K562 (cell line): ENCODE results near the gene COMMD9. TPM values are rescaled to one million over a fixed set of nuclear protein-coding genes. Genes with fewer than 3 reads are reported as not detected.

Experiments
- ATAC-seq: fragments of 200-7000 bp; cut with Tn5 transposase; 3 replicates; pipeline ENCODE4 v1.9.1; 2020; ENCODE audit warnings: moderate library complexity
- BruUV-seq: library from RNA; stranded (reverse); fragments of 400-500 nt; replicated peaks from 2 replicates; lab custom pipeline; 2021; lab: Mats Ljungman, UMichigan
- CTCF ChIA-PET: fragments of 300-600 bp; formaldehyde crosslinking; extraction: SDS; loops from one replicate; lab custom pipeline; 2021; ENCODE audit warnings: low intra/inter-chr PET ratio; lab: Yijun Ruan, JAX
- POLR2A ChIA-PET: fragments of 300-600, 350-650 bp; sonication (Branson Sonifier 250); formaldehyde crosslinking; extraction: SDS; loops from one replicate; lab custom pipeline; 2021; ENCODE audit warnings: antibody characterized with exemption, inconsistent platforms; lab: Yijun Ruan, JAX
- DNase-seq, 4 experiments: peaks; one replicate each; pipeline versions ENCODE4 v3.0.0 to v3.0.0-alpha.2; 2011 to 2018; ENCODE audit warnings: low spot score in 3 of 4, mixed read lengths in 3 of 4; ENCODE audit errors: extremely low read depth in 1 of 4
- FAIRE-seq: peaks from 2 replicates; lab custom pipeline; 2011; peaks lifted over from hg19 to GRCh38; lab: Jason Lieb, UNC
- H2AFZ ChIP-seq: 2 replicates; pipeline ENCODE4 v1.6.0; 2011; ENCODE audit warnings: low read depth, low read length, control low read depth, inconsistent platforms
- H3K27ac ChIP-seq: fragments of 200-600 bp; 3 replicates; pipeline ENCODE4 v1.8.0; 2011; ENCODE audit warnings: low read depth, mild to moderate bottlenecking, control low read depth, inconsistent platforms, low read length, moderate library complexity, mixed read lengths; ENCODE audit errors: extremely low read depth
- H3K27me3 ChIP-seq, 2 experiments: fragments of 300-600 bp in 1 of 2; 2 replicates in 1 of 2; 3 replicates in 1 of 2; pipeline versions ENCODE4 v1.6.0 to v1.8.0; 2011; ENCODE audit warnings: inconsistent platforms in 2 of 2, low read length in 2 of 2, mild to moderate bottlenecking in 1 of 2, mixed read lengths in 1 of 2, moderate library complexity in 1 of 2; ENCODE audit not compliant: control insufficient read depth in 2 of 2, insufficient read depth in 2 of 2
- H3K36me3 ChIP-seq: fragments of 300-600 bp; 3 replicates; pipeline ENCODE4 v1.8.0; 2011; ENCODE audit warnings: mild to moderate bottlenecking, low read length, inconsistent platforms; ENCODE audit not compliant: control insufficient read depth, insufficient read depth
- H3K4me1 ChIP-seq, 2 experiments: fragments of 200-600 bp in 1 of 2; replicated peaks in 1 of 2; 2 replicates in 1 of 2; 3 replicates in 1 of 2; pipeline versions ENCODE4 v1.5.1 to v1.8.0; 2011; ENCODE audit warnings: inconsistent platforms in 2 of 2, low read length in 2 of 2, mild to moderate bottlenecking in 1 of 2, mixed read lengths in 1 of 2, moderate library complexity in 1 of 2; ENCODE audit not compliant: control insufficient read depth in 2 of 2, insufficient read depth in 2 of 2
- H3K4me2 ChIP-seq: 2 replicates; pipeline ENCODE4 v1.6.1; 2011; ENCODE audit warnings: low read length, control low read depth, inconsistent platforms, mixed read lengths; ENCODE audit not compliant: insufficient read depth
- H3K4me3 ChIP-seq: fragments of 200-600 bp; sonication (generic), shearing (Covaris generic); 2 replicates; pipeline ENCODE4 v1.5.1; 2016; ENCODE audit warnings: control low read depth, inconsistent platforms
- H3K79me2 ChIP-seq: fragments of 200-600 bp; 3 replicates; pipeline ENCODE4 v1.8.0; 2011; ENCODE audit warnings: low read length, inconsistent platforms; ENCODE audit not compliant: control insufficient read depth, insufficient read depth
- H3K9ac ChIP-seq, 2 experiments: 2 replicates each; pipeline versions ENCODE4 v1.6.0 to v1.6.1; 2011; ENCODE audit warnings: low read depth in 2 of 2, low read length in 2 of 2, control low read depth in 1 of 2, inconsistent platforms in 1 of 2, mild to moderate bottlenecking in 1 of 2, mixed read lengths in 1 of 2; ENCODE audit not compliant: insufficient read depth in 1 of 2
- H3K9me1 ChIP-seq: one replicate; pipeline ENCODE4 v1.6.0; 2011; ENCODE audit warnings: inconsistent platforms, mild to moderate bottlenecking, low read length, moderate library complexity; ENCODE audit not compliant: control insufficient read depth, insufficient read depth
- H3K9me3 ChIP-seq: replicated peaks from 2 replicates; pipeline ENCODE4 v1.5.1; 2011; ENCODE audit warnings: low read depth, low read length, inconsistent platforms; ENCODE audit not compliant: control insufficient read depth, insufficient read depth
- H4K20me1 ChIP-seq: replicated peaks from 2 replicates; pipeline ENCODE4 v1.6.1; 2011; ENCODE audit warnings: low read length, inconsistent platforms, mixed read lengths; ENCODE audit not compliant: control insufficient read depth, insufficient read depth
- BHLHE40 ChIP-seq: IDR thresholded peaks from 2 replicates; pipeline ENCODE4 v1.6.1; 2011; ENCODE audit warnings: low read length, improper control_type of control experiment
- CBFB ChIP-seq: sonication (generic); formaldehyde crosslinking; IDR thresholded peaks from 2 replicates; pipeline ENCODE4 v1.4.0; 2020; ENCODE audit warnings: mild to moderate bottlenecking, missing genetic modification reagents
- CBX5 ChIP-seq: IDR thresholded peaks from 2 replicates; pipeline ENCODE4 v1.6.1; 2014; ENCODE audit warnings: low read depth, borderline replicate concordance
- CHCHD3 ChIP-seq: fragments of 250-450 bp; sonication (Bioruptor Pico); IDR thresholded peaks from 2 replicates; pipeline ENCODE4 v2.1.2; 2022; ENCODE audit warnings: mild to moderate bottlenecking
- HCFC1 ChIP-seq: IDR thresholded peaks from 2 replicates; pipeline ENCODE4 v1.6.1; 2012; ENCODE audit warnings: low read depth, low read length, improper control_type of control experiment
- NFE2 ChIP-seq: IDR thresholded peaks from 2 replicates; pipeline ENCODE4 v1.6.1; 2014; ENCODE audit warnings: antibody characterized with exemption, low read depth
- NR2C1 ChIP-seq, 2 experiments: fragments of 450-650 bp; IDR thresholded peaks; 2 replicates each; pipeline ENCODE4 v1.6.1; 2017; ENCODE audit warnings: mild to moderate bottlenecking in 2 of 2, antibody characterized with exemption in 1 of 2, inconsistent platforms in 1 of 2, missing compliant biosample characterization in 1 of 2, missing genetic modification characterization in 1 of 2
- PML ChIP-seq: IDR thresholded peaks from 2 replicates; pipeline ENCODE4 v1.6.1; 2012; ENCODE audit warnings: low read length, inconsistent platforms
- RAD21 ChIP-seq, 2 experiments: fragments of 250-450 bp in 1 of 2; fragments of 450-650 bp in 1 of 2; sonication (Bioruptor Pico) in 1 of 2; formaldehyde crosslinking in 1 of 2; IDR thresholded peaks in 1 of 2; conservative IDR thresholded peaks in 1 of 2; 2 replicates each; pipeline versions ENCODE4 v1.4.0 to v1.8.0; 2020 to 2022; ENCODE audit warnings: mild to moderate bottlenecking in 2 of 2, moderate library complexity in 1 of 2
- RFX5 ChIP-seq: IDR thresholded peaks from 2 replicates; pipeline ENCODE4 v1.6.1; 2011; ENCODE audit warnings: low read depth, mild to moderate bottlenecking, improper control_type of control experiment, low read length
- STAG1 ChIP-seq: sonication (generic); formaldehyde crosslinking; IDR thresholded peaks from 2 replicates; pipeline ENCODE4 v1.5.0; 2020; ENCODE audit warnings: missing genetic modification reagents, borderline replicate concordance
- ZNF263 ChIP-seq: sonication (generic); formaldehyde crosslinking; IDR thresholded peaks from 2 replicates; pipeline ENCODE4 v1.8.0; 2022; ENCODE audit warnings: mild to moderate bottlenecking, missing genetic modification reagents, borderline replicate concordance
- ZNF274 ChIP-seq: IDR thresholded peaks from 2 replicates; pipeline ENCODE4 v1.6.1; 2011; ENCODE audit warnings: low read depth, mild to moderate bottlenecking, low read length, moderate library complexity, borderline replicate concordance
- ZNF445 ChIP-seq: fragments of 250-450 bp; sonication (Bioruptor Pico); IDR thresholded peaks from 2 replicates; pipeline ENCODE4 v1.4.0; 2020; ENCODE audit warnings: low read depth, mild to moderate bottlenecking, moderate library complexity
- WGBS: fragments of 100-300 bp; shearing (Covaris generic); methylation state at CpG from one replicate; pipeline ENCODE4 v1.1.6; 2016; ENCODE audit warnings: low coverage, mixed read lengths; ENCODE audit not compliant: insufficient coverage; ENCODE audit errors: missing lambda C conversion rate; 5-methylcytosine and 5-hydroxymethylcytosine counted together
- in situ Hi-C: fragments of 300-500 bp; cut with MboI; formaldehyde crosslinking; loops from 4 replicates; pipeline ENCODE4 v1.15.0; 2018; ENCODE audit warnings: inconsistent platforms, mixed read lengths
- intact Hi-C: fragments of 100-400 bp; cut with micrococcal nuclease; formaldehyde crosslinking; loops from 2 replicates; pipeline ENCODE4 v1.14.2; 2022
- polyA plus RNA-seq, 8 experiments: library from polyadenylated mRNA; depleted of rRNA in 4 of 8; stranded (reverse) in 5 of 8; unstranded in 3 of 8; fragments of >200 nt; fragmentation: Nextera tagmentation in 2 of 8; fragmentation: Illumina TruSeq in 1 of 8; extraction: Ambion mirVana in 2 of 8; extraction: Trizol in 1 of 8; gene quantifications; 2 replicates each; pipeline versions ENCODE4 v1.2.1 to v1.2.3, GENCODE V29; 2011 to 2014; ENCODE audit warnings: inconsistent platforms in 1 of 8, missing spikeins in 1 of 8
- total RNA-seq, 7 experiments: library from RNA; depleted of rRNA in 6 of 7; stranded (reverse); fragments of >200 nt in 6 of 7; fragmentation: Illumina TruSeq in 2 of 7; extraction: Trizol in 2 of 7; gene quantifications; 2 replicates each; pipeline versions ENCODE4 v1.2.1 to v1.2.3, GENCODE V29; 2011 to 2021; ENCODE audit warnings: low replicate concordance in 1 of 7
- TF ChIP-seq, protein P1 (sequence below): fragments of 200-400 bp; formaldehyde crosslinking; IDR thresholded peaks from 2 replicates; pipeline ENCODE4 v1.6.1; 2017; ENCODE audit warnings: mild to moderate bottlenecking, low read depth, low read length, moderate library complexity
- TF ChIP-seq, protein P2 (sequence below): fragments of 450-650 bp; conservative IDR thresholded peaks from 2 replicates; pipeline ENCODE4 v1.6.1; 2016; ENCODE audit warnings: missing genetic modification characterization, low read depth, mild to moderate bottlenecking, missing compliant biosample characterization, moderate library complexity
- TF ChIP-seq, protein P3 (sequence below): fragments of 250-450 bp; sonication (Bioruptor Pico); IDR thresholded peaks from 2 replicates; pipeline ENCODE4 v1.8.0; 2021; ENCODE audit warnings: borderline replicate concordance, mild to moderate bottlenecking, moderate library complexity; ENCODE audit not compliant: poor library complexity, severe bottlenecking

The COMMD9 gene
- total and polyA plus RNA-seq, 9 of the 15 experiments (the other 6 are each of a cell fraction or from before 2014, with no cell fraction given), result 27.3 to 121 (median 48.0) TPM

DNA sequence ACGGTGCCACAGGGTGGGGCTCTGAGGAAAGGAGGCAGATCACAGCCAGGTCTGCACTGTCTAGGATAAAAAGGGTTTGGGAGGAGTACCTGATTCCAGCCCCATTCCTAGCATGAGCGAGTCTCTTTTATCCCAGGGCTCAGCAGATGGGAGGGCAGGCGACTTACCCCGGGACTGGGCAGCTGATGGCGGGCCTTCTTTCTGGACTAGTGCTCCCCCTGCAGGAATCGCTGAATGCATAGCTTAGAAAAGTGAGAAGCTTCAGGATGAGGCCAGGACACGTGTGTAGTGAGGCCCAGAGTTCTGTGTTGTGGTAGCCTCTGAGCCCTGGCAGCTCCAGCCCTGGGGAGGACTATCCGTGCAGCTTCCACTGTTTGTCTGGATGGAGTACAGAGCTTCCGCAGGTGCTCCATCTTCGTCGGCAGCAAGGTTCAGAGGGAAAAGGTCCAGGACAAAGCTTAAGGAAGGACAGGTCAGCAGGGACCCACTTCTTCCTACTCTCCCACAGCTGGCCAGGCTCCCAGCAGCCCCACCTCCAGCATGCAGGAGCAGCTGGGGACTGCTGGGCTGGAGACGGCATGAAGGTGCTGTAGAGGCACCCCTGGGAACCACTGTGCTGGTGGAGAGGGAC, 30.4 kb downstream of the COMMD9 start:
- no peaks in the 10 kb centered on the region for H3K9me3 ChIP-seq
- FAIRE-seq (peak; percentile 75), ATAC-seq (peak; percentile 96), DNase-seq (peak; percentile 25 to 64 (median 42))
- H3K4me3 ChIP-seq, result no peak overlapping the region
- no peak overlapping the region for H3K4me2 ChIP-seq
- H3K27me3 ChIP-seq, result peaks cover 5 to 22% of the 10 kb centered on the region in 2 experiments; a peak in 4 of 5 replicates
- H3K4me1 ChIP-seq, result no peaks in the 10 kb centered on the region
- BruUV-seq, result no TSS peak
- peaks cover 2% of the 10 kb centered on the region for H3K9me1 ChIP-seq
- H3K27ac ChIP-seq, result no peak overlapping the region
- no peaks in the 10 kb centered on the region for H3K79me2 ChIP-seq
- CTCF ChIA-PET, result interaction anchor here (0.7 to 1.4 kb wide), 3 partner anchors 337 to 642 kb away, joined by 3 to 5 read pairs (median 3); no protein-coding TSS in a partner anchor
- POLR2A ChIA-PET, result interaction anchor here (0.8 to 1.2 kb wide), 4 partner anchors 9 to 106 kb away, joined by 3 to 4 read pairs (median 4); no protein-coding TSS in a partner anchor
- peak overlapping the region; percentile 51; the same call in 1 of the 2 replicates for H2AFZ ChIP-seq
- 1% methylated on average over 12 of the region's 12 CpGs for WGBS
- no peak overlapping the region for H3K9ac ChIP-seq
- in situ Hi-C loops, result no loop called here
- intact Hi-C loops, result loop anchor here (1.0 to 5.0 kb wide), 5 partner anchors 92 to 642 kb away; no protein-coding TSS in a partner anchor
- no peaks in the 10 kb centered on the region for H3K36me3 ChIP-seq
- no peaks in the 10 kb centered on the region for H4K20me1 ChIP-seq
- TF ChIP-seq RFX5 (no peak), CHCHD3 (no peak), CBX5 (no peak), BHLHE40 (0 out of 2 replicates have a peak, but pooled peaks have one; percentile 24), ZNF445 (CRISPR knock-in tag) (no peak), HCFC1 (no peak), ZNF274 (no peak), NR2C1 (IDR thresholded peaks at IDR 0.05) (no peak), NR2C1 (tag; IDR thresholded peaks at IDR 0.05) (no peak), STAG1 (peak; percentile 76; the same call in 1 of the 2 replicates), RAD21 (CRISPR knock-in tag; conservative IDR thresholded peaks at IDR 0.05 in 1 of 2, IDR thresholded peaks at IDR 0.05 in 1 of 2) (peak; percentile 86 to 87), ZNF263 (CRISPR knock-in tag) (no peak), NFE2 (no peak), PML (no peak), CBFB (no peak)
- TF ChIP-seq, protein P1, sequence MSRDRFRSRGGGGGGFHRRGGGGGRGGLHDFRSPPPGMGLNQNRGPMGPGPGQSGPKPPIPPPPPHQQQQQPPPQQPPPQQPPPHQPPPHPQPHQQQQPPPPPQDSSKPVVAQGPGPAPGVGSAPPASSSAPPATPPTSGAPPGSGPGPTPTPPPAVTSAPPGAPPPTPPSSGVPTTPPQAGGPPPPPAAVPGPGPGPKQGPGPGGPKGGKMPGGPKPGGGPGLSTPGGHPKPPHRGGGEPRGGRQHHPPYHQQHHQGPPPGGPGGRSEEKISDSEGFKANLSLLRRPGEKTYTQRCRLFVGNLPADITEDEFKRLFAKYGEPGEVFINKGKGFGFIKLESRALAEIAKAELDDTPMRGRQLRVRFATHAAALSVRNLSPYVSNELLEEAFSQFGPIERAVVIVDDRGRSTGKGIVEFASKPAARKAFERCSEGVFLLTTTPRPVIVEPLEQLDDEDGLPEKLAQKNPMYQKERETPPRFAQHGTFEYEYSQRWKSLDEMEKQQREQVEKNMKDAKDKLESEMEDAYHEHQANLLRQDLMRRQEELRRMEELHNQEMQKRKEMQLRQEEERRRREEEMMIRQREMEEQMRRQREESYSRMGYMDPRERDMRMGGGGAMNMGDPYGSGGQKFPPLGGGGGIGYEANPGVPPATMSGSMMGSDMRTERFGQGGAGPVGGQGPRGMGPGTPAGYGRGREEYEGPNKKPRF, result no peak
- TF ChIP-seq, protein P2, sequence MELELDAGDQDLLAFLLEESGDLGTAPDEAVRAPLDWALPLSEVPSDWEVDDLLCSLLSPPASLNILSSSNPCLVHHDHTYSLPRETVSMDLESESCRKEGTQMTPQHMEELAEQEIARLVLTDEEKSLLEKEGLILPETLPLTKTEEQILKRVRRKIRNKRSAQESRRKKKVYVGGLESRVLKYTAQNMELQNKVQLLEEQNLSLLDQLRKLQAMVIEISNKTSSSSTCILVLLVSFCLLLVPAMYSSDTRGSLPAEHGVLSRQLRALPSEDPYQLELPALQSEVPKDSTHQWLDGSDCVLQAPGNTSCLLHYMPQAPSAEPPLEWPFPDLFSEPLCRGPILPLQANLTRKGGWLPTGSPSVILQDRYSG, result no peak
- TF ChIP-seq, protein P3, sequence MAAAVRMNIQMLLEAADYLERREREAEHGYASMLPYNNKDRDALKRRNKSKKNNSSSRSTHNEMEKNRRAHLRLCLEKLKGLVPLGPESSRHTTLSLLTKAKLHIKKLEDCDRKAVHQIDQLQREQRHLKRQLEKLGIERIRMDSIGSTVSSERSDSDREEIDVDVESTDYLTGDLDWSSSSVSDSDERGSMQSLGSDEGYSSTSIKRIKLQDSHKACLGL, result no peak
